DND-41 (cell line): ENCODE measurements around the gene OR2T29.
"Not testable (repeated sequence)": the region's sequence is repeated elsewhere in the genome, so short reads cannot be mapped to it uniquely, and the experiment has no call there.

Source experiments
- ATAC-seq: fragments of 200-7000 bp; cut with Tn5 transposase; 3 replicates; pipeline ENCODE4 v1.9.1; 2021; ENCODE audit warnings: low read depth; ENCODE audit not compliant: insufficient read depth
- DNase-seq: peaks from one replicate; pipeline ENCODE4 v3.0.0-alpha.2; 2020
- H2AFZ ChIP-seq: 2 replicates; pipeline ENCODE4 v1.6.0; 2012; ENCODE audit warnings: low read depth, low read length
- H3K27ac ChIP-seq: 2 replicates; pipeline ENCODE4 v1.5.1; 2012; ENCODE audit warnings: low read length, inconsistent platforms
- H3K27me3 ChIP-seq: fragments of 200-600 bp; sonication (generic); 2 replicates; pipeline ENCODE4 v1.6.0; 2012; ENCODE audit warnings: low read length, mild to moderate bottlenecking, inconsistent platforms; ENCODE audit not compliant: insufficient read depth, poor library complexity
- H3K36me3 ChIP-seq: 2 replicates; pipeline ENCODE4 v1.5.1; 2012; ENCODE audit warnings: low read length, inconsistent platforms; ENCODE audit not compliant: insufficient read depth
- H3K4me1 ChIP-seq: 2 replicates; pipeline ENCODE4 v1.5.1; 2012; ENCODE audit warnings: mild to moderate bottlenecking, low read length; ENCODE audit not compliant: insufficient read depth
- H3K4me2 ChIP-seq: 2 replicates; pipeline ENCODE4 v1.6.0; 2012; ENCODE audit warnings: mild to moderate bottlenecking, moderate library complexity, low read length, inconsistent platforms; ENCODE audit not compliant: insufficient read depth
- H3K4me3 ChIP-seq, 2 experiments: fragments of 200-600 bp in 1 of 2; shearing (Covaris generic) in 1 of 2; 2 replicates each; pipeline ENCODE4 v1.5.1; 2012 to 2016; ENCODE audit warnings: inconsistent platforms in 2 of 2, low read length in 2 of 2, mild to moderate bottlenecking in 2 of 2, low read depth in 1 of 2, moderate library complexity in 1 of 2
- H3K79me2 ChIP-seq: 2 replicates; pipeline ENCODE4 v1.6.0; 2012; ENCODE audit warnings: low read length, inconsistent platforms; ENCODE audit not compliant: insufficient read depth
- H3K9ac ChIP-seq: 2 replicates; pipeline ENCODE4 v1.6.0; 2012; ENCODE audit warnings: low read depth, mild to moderate bottlenecking, inconsistent platforms, low read length, moderate library complexity
- H3K9me3 ChIP-seq: 2 replicates; pipeline ENCODE4 v1.5.1; 2012; ENCODE audit warnings: low read length, moderate library complexity, mild to moderate bottlenecking, inconsistent platforms; ENCODE audit not compliant: insufficient read depth, severe bottlenecking
- H4K20me1 ChIP-seq: 2 replicates; pipeline ENCODE4 v1.6.0; 2012; ENCODE audit warnings: low read length; ENCODE audit not compliant: insufficient read depth
- CTCF ChIP-seq: IDR thresholded peaks from 2 replicates; pipeline ENCODE4 v1.5.1; 2012; ENCODE audit warnings: borderline replicate concordance, low read length, moderate library complexity, mild to moderate bottlenecking; ENCODE audit not compliant: poor library complexity, severe bottlenecking; ENCODE audit errors: extremely low read depth
- EZH2 ChIP-seq: IDR thresholded peaks from 3 replicates; pipeline ENCODE4 v1.6.1; 2012; ENCODE audit warnings: borderline replicate concordance, low read depth, mild to moderate bottlenecking, moderate library complexity, low read length, inconsistent platforms; ENCODE audit not compliant: severe bottlenecking

Gene OR2T29

GRCh38 chr1:248562672-248563071 is at the start of gene OR2T29:
TSS of gene OR2T29 (minus strand) at chr1:248562772. CDS start at chr1:248559491, 3,281 bp downstream.
- H3K9me3 ChIP-seq, H3K27me3 ChIP-seq, H3K27ac ChIP-seq, H3K79me2 ChIP-seq, H3K4me2 ChIP-seq, H4K20me1 ChIP-seq, H2AFZ ChIP-seq, H3K9ac ChIP-seq, DNase-seq, H3K4me3 ChIP-seq, H3K36me3 ChIP-seq, ATAC-seq: not testable (repeated sequence)
- H3K4me1 ChIP-seq, result peaks cover 13% of the 10 kb centered on the region; the same call in 1 of the 2 replicates

GRCh38 chr1:248611883-248612414 is 49.4 kb upstream of the OR2T29 start:
- H3K27ac ChIP-seq, result no peak overlapping the region
- no peaks in the 10 kb centered on the region for H3K36me3 ChIP-seq
- ATAC-seq (no peak), DNase-seq (no peak)
- H3K9me3 ChIP-seq, result no peaks in the 10 kb centered on the region
- H3K9ac ChIP-seq, result no peak overlapping the region
- H3K4me2 ChIP-seq, result no peak overlapping the region
- TF ChIP-seq CTCF, result no peak
- no peak for TF ChIP-seq EZH2
- H4K20me1 ChIP-seq, result no peaks in the 10 kb centered on the region
- H3K4me1 ChIP-seq, result no peaks in the 10 kb centered on the region
- no peaks in the 10 kb centered on the region for H3K27me3 ChIP-seq
- H3K79me2 ChIP-seq, result no peaks in the 10 kb centered on the region
- H3K4me3 ChIP-seq, result no peak overlapping the region
- no peak overlapping the region for H2AFZ ChIP-seq

DNA sequence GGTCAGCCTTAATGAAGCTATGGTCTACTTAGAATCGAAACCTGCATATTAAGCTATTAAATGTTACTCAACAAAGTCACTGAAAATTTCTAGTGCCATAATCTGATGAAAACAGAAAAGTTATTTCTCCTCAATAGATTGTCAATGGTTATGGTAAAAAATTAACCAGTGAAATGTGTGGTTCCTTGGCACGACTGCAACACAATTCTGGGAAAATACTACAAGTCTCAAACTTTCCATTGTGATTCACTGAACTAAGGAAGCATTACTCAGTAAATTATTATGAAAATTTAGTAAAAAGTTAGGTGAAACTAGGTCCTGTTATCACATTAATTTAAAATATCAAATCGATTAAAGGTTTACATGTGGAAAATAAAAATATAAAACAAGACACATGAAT is 47.7 kb upstream of the OR2T29 start:
- DNase-seq, result no peak
- Histone ChIP-seq H3K36me3 (no peaks in the 10 kb centered on the region), H3K4me3 (no peak overlapping the region), H3K4me1 (no peaks in the 10 kb centered on the region), H3K27me3 (no peaks in the 10 kb centered on the region), H3K9me3 (no peaks in the 10 kb centered on the region), H3K79me2 (no peaks in the 10 kb centered on the region), H3K9ac (no peak overlapping the region), H4K20me1 (no peaks in the 10 kb centered on the region), H3K27ac (no peak overlapping the region), H3K4me2 (no peak overlapping the region), H2AFZ (no peak overlapping the region)
- TF ChIP-seq CTCF (no peak), EZH2 (no peak)
- no peak for ATAC-seq

GRCh38 chr1:248599396-248599795 is 36.8 kb upstream of the OR2T29 start:
- Histone ChIP-seq H4K20me1 (no peaks in the 10 kb centered on the region), H3K4me2 (no peak overlapping the region), H3K9ac (no peak overlapping the region), H3K27ac (no peak overlapping the region), H3K9me3 (no peaks in the 10 kb centered on the region), H3K36me3 (no peaks in the 10 kb centered on the region), H3K4me1 (peaks cover 8% of the 10 kb centered on the region), H3K79me2 (no peaks in the 10 kb centered on the region), H3K27me3 (no peaks in the 10 kb centered on the region), H3K4me3 (no peak overlapping the region), H2AFZ (no peak overlapping the region)
- TF ChIP-seq EZH2, result no peak
- TF ChIP-seq CTCF, result no peak
- no peak for DNase-seq
- no peak for ATAC-seq
